Posterior cingulate gyrus (tissue), 11 donors: Measurements from ENCODE around the gene ZCCHC10.
"Not testable (repeated sequence)": the region's sequence is repeated elsewhere in the genome, so short reads cannot be mapped to it uniquely, and the experiment has no call there.

Experiments
- DNase-seq, 10 donors: peaks; one replicate each; pipeline versions ENCODE4 v3.0.0 to v3.0.0-alpha.2; 2020 to 2021; ENCODE audit warnings: mixed read lengths in 3 of 10
- intact Hi-C: fragments of 100-400 bp; cut with DNase I; formaldehyde crosslinking; loops from one replicate; pipeline ENCODE4 v1.15.1; 2023

ZCCHC10 gene

GRCh38 chr5:133047404-133047803 is 21.1 kb upstream of the ZCCHC10 start:
- intact Hi-C loops: no loop called here
- peak in 1 of 10 donors; percentile 85 for DNase-seq

GRCh38 chr5:133046560-133046959 is 20.2 kb upstream of the ZCCHC10 start:
- DNase-seq, intact Hi-C loops: not testable (repeated sequence)

GRCh38 chr5:133041910-133042309 is 15.6 kb upstream of the ZCCHC10 start:
- intact Hi-C loops: no loop called here
- DNase-seq: no peak

- intact Hi-C loops: no loop called here
- no peak for DNase-seq
Observed at GRCh38 chr5:133041157-133041784, 14.9 kb upstream of the ZCCHC10 start.

- intact Hi-C loops, DNase-seq: not testable (repeated sequence)
Observed at GRCh38 chr5:133036677-133037076, 10.3 kb upstream of the ZCCHC10 start.

- DNase-seq: no peak
- intact Hi-C loops: no loop called here
Observed at GRCh38 chr5:133035224-133035623, 8.9 kb upstream of the ZCCHC10 start.

- no peak for DNase-seq
- intact Hi-C loops: no loop called here
Observed at GRCh38 chr5:133034064-133034463, 7.7 kb upstream of the ZCCHC10 start.

GRCh38 chr5:133032852-133033742 is 6.7 kb upstream of the ZCCHC10 start:
- DNase-seq: no peak
- intact Hi-C loops: no loop called here

- DNase-seq: no peak
- intact Hi-C loops: no loop called here
Observed at GRCh38 chr5:133030343-133031005, 4.1 kb upstream of the ZCCHC10 start.

- DNase-seq: no peak
- intact Hi-C loops: loop anchor here (5.0 kb wide), 1 partner anchor 67 kb away; the partner anchor contains the start of gene AFF4
Observed at GRCh38 chr5:133029416-133029815, 3.1 kb upstream of the ZCCHC10 start.

- intact Hi-C loops: loop anchor here (1.0 to 5.0 kb wide), 2 partner anchors 25 to 64 kb away; partner anchors contain the start of gene AFF4
- no peak for DNase-seq
Observed at GRCh38 chr5:133026664-133027153, 360 bp upstream of the ZCCHC10 start.

GRCh38 chr5:133019471-133019870 is 6.9 kb downstream of the ZCCHC10 start:
- intact Hi-C loops, DNase-seq: not testable (repeated sequence)

GRCh38 chr5:133017964-133018363 is 8.4 kb downstream of the ZCCHC10 start:
- intact Hi-C loops: no loop called here
- DNase-seq: no peak

- DNase-seq: no peak
- intact Hi-C loops: no loop called here
Observed at GRCh38 chr5:133015466-133015865, 10.9 kb downstream of the ZCCHC10 start.

- DNase-seq, intact Hi-C loops: not testable (repeated sequence)
Observed at GRCh38 chr5:133008455-133008854, 17.9 kb downstream of the ZCCHC10 start.

GRCh38 chr5:133006653-133007052 is 19.7 kb downstream of the ZCCHC10 start:
- intact Hi-C loops: no loop called here
- DNase-seq: no peak

GRCh38 chr5:132999246-132999645 is 27.1 kb downstream of the ZCCHC10 start:
- intact Hi-C loops: no loop called here
- DNase-seq: no peak

- no peak for DNase-seq
- intact Hi-C loops: no loop called here
Observed at GRCh38 chr5:132998556-132998955, 27.8 kb downstream of the ZCCHC10 start.

GRCh38 chr5:132996307-132996706 is 30.0 kb downstream of the ZCCHC10 start:
- intact Hi-C loops: no loop called here
- DNase-seq: no peak

GRCh38 chr5:132987531-132988408 is 38.6 kb downstream of the ZCCHC10 start:
- intact Hi-C loops: no loop called here
- DNase-seq: no peak
